GM12865 (cell line): ENCODE data around the gene NCK2.

Source experiments
- DNase-seq: peaks from one replicate; pipeline ENCODE4 v3.0.0; 2010; ENCODE audit warnings: low read depth
- H3K4me3 ChIP-seq: 2 replicates; pipeline ENCODE4 v1.5.1; 2011; ENCODE audit warnings: mild to moderate bottlenecking, low read depth, low read length, control low read depth
- TF ChIP-seq, protein P1 (sequence below): IDR thresholded peaks from 2 replicates; pipeline ENCODE4 v1.5.1; 2011; ENCODE audit warnings: low read length, control low read depth, low read depth, inconsistent platforms; ENCODE audit not compliant: insufficient read depth; ENCODE audit errors: missing control alignments

The NCK2 gene

GRCh38 chr2:105934467-105934866, 189.8 kb downstream of the NCK2 start:
- DNase-seq = no peak
- no peak overlapping the region for H3K4me3 ChIP-seq
- TF ChIP-seq, protein P1, sequence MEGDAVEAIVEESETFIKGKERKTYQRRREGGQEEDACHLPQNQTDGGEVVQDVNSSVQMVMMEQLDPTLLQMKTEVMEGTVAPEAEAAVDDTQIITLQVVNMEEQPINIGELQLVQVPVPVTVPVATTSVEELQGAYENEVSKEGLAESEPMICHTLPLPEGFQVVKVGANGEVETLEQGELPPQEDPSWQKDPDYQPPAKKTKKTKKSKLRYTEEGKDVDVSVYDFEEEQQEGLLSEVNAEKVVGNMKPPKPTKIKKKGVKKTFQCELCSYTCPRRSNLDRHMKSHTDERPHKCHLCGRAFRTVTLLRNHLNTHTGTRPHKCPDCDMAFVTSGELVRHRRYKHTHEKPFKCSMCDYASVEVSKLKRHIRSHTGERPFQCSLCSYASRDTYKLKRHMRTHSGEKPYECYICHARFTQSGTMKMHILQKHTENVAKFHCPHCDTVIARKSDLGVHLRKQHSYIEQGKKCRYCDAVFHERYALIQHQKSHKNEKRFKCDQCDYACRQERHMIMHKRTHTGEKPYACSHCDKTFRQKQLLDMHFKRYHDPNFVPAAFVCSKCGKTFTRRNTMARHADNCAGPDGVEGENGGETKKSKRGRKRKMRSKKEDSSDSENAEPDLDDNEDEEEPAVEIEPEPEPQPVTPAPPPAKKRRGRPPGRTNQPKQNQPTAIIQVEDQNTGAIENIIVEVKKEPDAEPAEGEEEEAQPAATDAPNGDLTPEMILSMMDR = no peak

GRCh38 chr2:105935063-105935462, 190.4 kb downstream of the NCK2 start:
- DNase-seq = no peak
- H3K4me3 ChIP-seq = no peak overlapping the region
- TF ChIP-seq, protein P1 = no peak

DNA sequence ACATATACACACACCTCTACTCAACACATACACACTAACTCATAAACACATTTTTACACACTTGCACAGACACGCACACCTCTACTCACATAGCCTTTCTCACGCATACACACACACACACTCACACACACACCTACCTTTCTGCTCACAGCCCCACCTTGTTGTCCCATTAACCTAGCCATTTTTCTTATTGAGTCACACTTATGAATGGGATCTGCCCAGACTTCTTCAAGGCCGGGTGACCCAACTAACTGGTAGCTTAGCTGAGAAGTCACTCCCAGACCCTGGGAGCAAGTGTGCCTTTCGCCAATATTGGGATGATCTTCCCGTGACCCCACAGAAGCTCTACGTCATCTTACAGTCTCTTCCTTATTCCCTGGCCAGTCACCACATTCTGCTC, 192.2 kb downstream of the NCK2 start:
- DNase-seq = no peak
- H3K4me3 ChIP-seq = no peak overlapping the region
- TF ChIP-seq, protein P1 = no peak

GRCh38 chr2:105937498-105938097, 192.9 kb downstream of the NCK2 start:
- no peak for DNase-seq
- TF ChIP-seq, protein P1 = no peak
- no peak overlapping the region for H3K4me3 ChIP-seq
